Heart left ventricle (tissue), 13 donors: ENCODE data around the gene GRM8.

Source experiments
- CTCF ChIP-seq, 12 donors: fragments of 200-600 bp; sonication (generic) in 4 of 12; IDR thresholded peaks; one replicate each; pipeline versions ENCODE4 v1.5.0 to v1.8.0; 2018 to 2022; ENCODE audit warnings: antibody characterized with exemption in 12 of 12, mild to moderate bottlenecking in 5 of 12
- POLR2A ChIP-seq, 2 donors: fragments of 450-650 bp; IDR thresholded peaks; one replicate each; pipeline ENCODE4 v1.6.1; 2017; ENCODE audit warnings: antibody characterized with exemption in 2 of 2, mild to moderate bottlenecking in 2 of 2, moderate library complexity in 2 of 2
- donor health status: ischemic (EF 13 %, LVEDD 7.1; RV severe dilation, severe dysfunction).
- donor health status: DM: no; HTN: yes; CAD: no.
- donor health status: DM: no; HTN: no; CAD: no.
- donor health status: ischemic (EF 25% LVEDD 6.9; RV normal size, moderate dysfunction).
- donor health status: ischemic (EF 25% LVEDD 5.7; RV mildly dilated, moderate dysfunction).
- donor health status: ischemic (EF 35%, LVEDD 5.7; RV mildly dilated, moderate dysfunction).
- donor health status: nonischemic (EF 11% LVEDD 7.7; RV severe dilation, severe dysfunction).
- donor health status: DM: yes; HTN: yes; CAD: no.
- donor health status: PGD.
- donor health status: ischemic (EF 29% LVEDD 5.4; RV normal size, mild dysfunction).
- donor health status: nonischemic (EF 23%, LVEDD 6.1; RV moderate dilation, normal function).

GRCh38 chr7:127257086-127257485 lies 4.3 kb upstream of the GRM8 start:
- TF ChIP-seq CTCF (IDR thresholded peaks at IDR 0.05) (no peak), POLR2A (IDR thresholded peaks at IDR 0.05) (no peak)
